A549 (cell line): Measurements from ENCODE around the gene SYT1. TPM values are rescaled to one million over a fixed set of nuclear protein-coding genes. Genes with fewer than 3 reads are reported as not detected.

Experiments
- ATAC-seq, 2 experiments: fragments of 200-7000 bp in 1 of 2; fragments of >200 bp in 1 of 2; cut with Nextera tagmentation in 1 of 2; cut with Tn5 transposase in 1 of 2; 3 replicates each; pipeline versions ENCODE4 v1.8.0 to v1.9.1; 2018 to 2020; ENCODE audit warnings: mild to moderate bottlenecking in 1 of 2, moderate library complexity in 1 of 2
- CTCF ChIA-PET: fragments of 300-600 bp; sonication (Branson Sonifier 250); formaldehyde crosslinking; extraction: SDS; loops from one replicate; lab custom pipeline; 2021; ENCODE audit warnings: antibody characterized with exemption, inconsistent platforms; lab: Yijun Ruan, JAX
- POLR2A ChIA-PET: fragments of 350-600 bp; formaldehyde crosslinking; extraction: SDS; loops from one replicate; lab custom pipeline; 2021; ENCODE audit warnings: antibody characterized with exemption, inconsistent platforms; lab: Yijun Ruan, JAX
- DNase-seq, 2 experiments: peaks; one replicate each; pipeline versions ENCODE4 v3.0.0 to v3.0.0-alpha.2; 2011 to 2016; ENCODE audit warnings: low read depth in 1 of 2, low spot score in 1 of 2
- FAIRE-seq: peaks from 2 replicates; lab custom pipeline; 2011; peaks lifted over from hg19 to GRCh38; lab: Jason Lieb, UNC
- H3K27ac ChIP-seq, 2 experiments: fragments of >200 bp; sonication (Bioruptor Twin); formaldehyde crosslinking; 3 replicates each; pipeline ENCODE4 v1.5.1; 2016 to 2017
- H3K4me1 ChIP-seq: fragments of >200 bp; sonication (Bioruptor Twin); formaldehyde crosslinking; 3 replicates; pipeline ENCODE4 v1.6.1; 2016
- H3K4me2 ChIP-seq: fragments of >200 bp; sonication (Bioruptor Twin); formaldehyde crosslinking; 3 replicates; pipeline ENCODE4 v1.6.1; 2016
- H3K4me3 ChIP-seq: fragments of >200 bp; sonication (Bioruptor Twin); formaldehyde crosslinking; 3 replicates; pipeline ENCODE4 v1.5.1; 2016
- H3K9me3 ChIP-seq: fragments of >200 bp; sonication (Bioruptor Twin); formaldehyde crosslinking; 3 replicates; pipeline ENCODE4 v1.6.1; 2016
- ATOH8 ChIP-seq: fragments of 250-450 bp; sonication (Bioruptor Pico); IDR thresholded peaks from 2 replicates; pipeline ENCODE4 v1.5.0; 2020; ENCODE audit warnings: low read depth, mild to moderate bottlenecking, moderate library complexity
- CEBPB ChIP-seq, 2 experiments: fragments of >200 bp in 1 of 2; sonication (Bioruptor Twin) in 1 of 2; formaldehyde crosslinking in 1 of 2; IDR thresholded peaks; 2 replicates each; pipeline ENCODE4 v1.6.1; 2012 to 2016
- CHD2 ChIP-seq: fragments of 150-350 bp; IDR thresholded peaks from 2 replicates; pipeline ENCODE4 v1.6.1; 2014; ENCODE audit warnings: low read length; ENCODE audit not compliant: partially characterized antibody
- CHD4 ChIP-seq: fragments of 200-600 bp; sonication (generic); IDR thresholded peaks from 2 replicates; pipeline ENCODE4 v1.6.1; 2016; ENCODE audit warnings: antibody characterized with exemption, mild to moderate bottlenecking, borderline replicate concordance
- EHF ChIP-seq: fragments of 250-450 bp; sonication (Bioruptor Pico); IDR thresholded peaks from 2 replicates; pipeline ENCODE4 v1.5.0; 2020; ENCODE audit warnings: mild to moderate bottlenecking
- EHMT2 ChIP-seq: fragments of 200-600 bp; sonication (generic); IDR thresholded peaks from 2 replicates; pipeline ENCODE4 v1.6.1; 2016; ENCODE audit warnings: antibody characterized with exemption, low read depth, mild to moderate bottlenecking, moderate library complexity
- EP300 ChIP-seq, 2 experiments: fragments of >200 bp; sonication (Bioruptor Twin); formaldehyde crosslinking; IDR thresholded peaks; 2 replicates in 1 of 2; 3 replicates in 1 of 2; pipeline ENCODE4 v1.6.1; 2016 to 2017
- ESRRA ChIP-seq: fragments of 150-350 bp; IDR thresholded peaks from 2 replicates; pipeline ENCODE4 v1.6.1; 2014; ENCODE audit warnings: mild to moderate bottlenecking, low read length, borderline replicate concordance
- HDAC2 ChIP-seq: fragments of 200-600 bp; sonication (generic); IDR thresholded peaks from 2 replicates; pipeline ENCODE4 v1.6.1; 2016
- HEYL ChIP-seq: fragments of 250-450 bp; sonication (Bioruptor Pico); IDR thresholded peaks from 2 replicates; pipeline ENCODE4 v1.8.0; 2021; ENCODE audit warnings: mild to moderate bottlenecking, moderate library complexity
- HOXB13 ChIP-seq: fragments of 250-450 bp; sonication (Bioruptor Pico); IDR thresholded peaks from 2 replicates; pipeline ENCODE4 v1.5.0; 2020; ENCODE audit warnings: low read depth, mild to moderate bottlenecking, moderate library complexity
- HOXB5 ChIP-seq: fragments of 250-450 bp; sonication (Bioruptor Pico); IDR thresholded peaks from 2 replicates; pipeline ENCODE4 v1.5.0; 2020; ENCODE audit warnings: mild to moderate bottlenecking, moderate library complexity
- JUN ChIP-seq, 2 experiments: fragments of >200 bp; sonication (Bioruptor Twin); formaldehyde crosslinking; IDR thresholded peaks; 2 replicates in 1 of 2; 3 replicates in 1 of 2; pipeline ENCODE4 v1.6.1; 2016 to 2017
- KDM5A ChIP-seq: fragments of 200-600 bp; sonication (generic); IDR thresholded peaks from 2 replicates; pipeline ENCODE4 v1.6.1; 2016; ENCODE audit warnings: antibody characterized with exemption, mild to moderate bottlenecking
- MAFK ChIP-seq: fragments of 450-650 bp; IDR thresholded peaks from 2 replicates; pipeline ENCODE4 v1.6.1; 2014; ENCODE audit not compliant: partially characterized antibody
- MAX ChIP-seq: IDR thresholded peaks from 2 replicates; pipeline ENCODE4 v1.6.1; 2012
- NFE2L2 ChIP-seq: fragments of 150-350 bp; conservative IDR thresholded peaks from 2 replicates; pipeline ENCODE4 v1.6.1; 2014; ENCODE audit warnings: low read length
- PBX3 ChIP-seq: IDR thresholded peaks from 2 replicates; pipeline ENCODE4 v1.6.1; 2012
- POLR2A ChIP-seq: IDR thresholded peaks from 2 replicates; pipeline ENCODE4 v1.6.1; 2012; ENCODE audit warnings: mild to moderate bottlenecking, low read length
- RCOR1 ChIP-seq: fragments of 150-350 bp; IDR thresholded peaks from 2 replicates; pipeline ENCODE4 v1.6.1; 2014; ENCODE audit warnings: antibody characterized with exemption, low read length, low read depth
- SMC3 ChIP-seq: fragments of >200 bp; sonication (Bioruptor Twin); formaldehyde crosslinking; IDR thresholded peaks from 3 replicates; pipeline ENCODE4 v1.6.1; 2018; ENCODE audit warnings: inconsistent platforms
- TFCP2L1 ChIP-seq: fragments of 250-450 bp; sonication (Bioruptor Pico); IDR thresholded peaks from 2 replicates; pipeline ENCODE4 v1.5.0; 2021; ENCODE audit warnings: mild to moderate bottlenecking
- USF2 ChIP-seq: fragments of 450-650 bp; IDR thresholded peaks from 2 replicates; pipeline ENCODE4 v1.6.1; 2014; ENCODE audit warnings: antibody characterized with exemption
- ZFP36 ChIP-seq: fragments of 450-650 bp; IDR thresholded peaks from 2 replicates; pipeline ENCODE4 v1.6.1; 2014; ENCODE audit warnings: borderline replicate concordance; ENCODE audit not compliant: partially characterized antibody
- WGBS: methylation state at CpG from one replicate; pipeline ENCODE4 v1.1.6; 2017; ENCODE audit errors: missing lambda C conversion rate; 5-methylcytosine and 5-hydroxymethylcytosine counted together
- polyA plus RNA-seq, 4 experiments: library from polyadenylated mRNA; depleted of rRNA in 3 of 4; stranded (reverse); fragments of >200 nt; fragmentation: RNase III in 1 of 4; extraction: RNeasy Plus Mini Kit Qiagen cat#74134 plus additional on column Dnase treatment in 1 of 4; gene quantifications; 2 replicates in 3 of 4; 3 replicates in 1 of 4; pipeline ENCODE4 v1.2.3, GENCODE V29; 2011 to 2017
- TF ChIP-seq, protein P1 (sequence below): fragments of 150-350 bp; IDR thresholded peaks from 2 replicates; pipeline ENCODE4 v1.6.1; 2014; ENCODE audit warnings: low read depth, mild to moderate bottlenecking, low read length
- TF ChIP-seq, protein P2 (sequence below): fragments of >200 bp; sonication (Bioruptor Twin); formaldehyde crosslinking; IDR thresholded peaks from 3 replicates; pipeline ENCODE4 v1.6.1; 2016

Gene SYT1
- polyA plus RNA-seq, 2 of the 4 experiments (the other 2 are of a cell fraction): 11.7 to 39.6 TPM

DNA sequence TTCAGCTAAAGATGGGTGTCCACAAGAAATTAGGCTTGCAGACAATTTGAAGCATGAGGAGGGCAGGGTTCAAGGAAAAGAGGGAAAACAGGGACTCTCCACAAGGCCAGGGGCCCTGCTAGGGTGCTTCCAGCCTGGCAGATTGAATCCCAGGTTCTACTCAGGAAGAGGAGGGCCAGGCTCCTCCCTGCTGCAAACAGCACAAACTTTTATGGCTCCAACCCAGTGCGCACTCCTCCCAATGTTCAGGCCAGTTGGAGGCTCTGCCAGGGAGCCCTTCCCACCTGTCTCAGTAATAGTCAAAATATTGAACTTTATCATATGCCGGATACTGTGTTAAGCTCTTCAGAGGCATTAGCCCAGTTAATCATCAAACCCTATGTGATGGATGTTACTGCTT is 244.4 kb downstream of the SYT1 start:
- ChIA-PET POLR2A (no interaction called here), CTCF (no interaction called here)
- no peak overlapping the region for H3K27ac ChIP-seq
- no peak for TF ChIP-seq CHD2
- TF ChIP-seq ZFP36: no peak
- no peak for TF ChIP-seq NFE2L2
- no peak for TF ChIP-seq CHD4
- no peak for TF ChIP-seq ESRRA
- TF ChIP-seq KDM5A: no peak
- no peak for TF ChIP-seq HOXB5 (CRISPR knock-in tag)
- H3K4me2 ChIP-seq: no peak overlapping the region
- no peak overlapping the region for H3K4me3 ChIP-seq
- no peaks in the 10 kb centered on the region for H3K4me1 ChIP-seq
- DNase-seq: no peak
- no peak for FAIRE-seq
- 100% methylated on average over 2 of the region's 2 CpGs for WGBS
- no peak for ATAC-seq
- H3K9me3 ChIP-seq: no peaks in the 10 kb centered on the region

DNA sequence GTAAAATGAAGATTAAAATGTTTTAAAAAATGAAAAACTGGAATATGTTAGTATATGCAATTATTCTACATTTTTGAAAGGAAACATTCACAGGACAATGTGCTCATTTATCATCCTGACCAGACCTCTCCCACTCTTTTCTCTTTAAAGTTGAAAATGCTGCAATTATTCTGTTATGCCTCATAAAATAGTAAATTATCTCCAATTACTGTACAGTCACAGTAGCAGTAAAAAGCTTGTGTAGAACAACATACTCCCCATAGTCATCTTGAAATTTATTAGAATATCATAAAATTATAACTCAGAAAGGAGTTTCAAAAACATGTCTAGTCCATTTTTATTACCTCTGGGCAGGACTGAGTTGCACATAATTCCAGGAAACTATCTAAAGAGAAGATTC is 250.3 kb downstream of the SYT1 start:
- Histone ChIP-seq H3K4me2 (no peak overlapping the region), H3K9me3 (no peaks in the 10 kb centered on the region), H3K4me1 (no peaks in the 10 kb centered on the region), H3K4me3 (no peak overlapping the region), H3K27ac (no peak overlapping the region)
- FAIRE-seq: no peak
- TF ChIP-seq MAX (no peak), EHF (CRISPR knock-in tag) (no peak), NFE2L2 (no peak)
- TF ChIP-seq, protein P1, sequence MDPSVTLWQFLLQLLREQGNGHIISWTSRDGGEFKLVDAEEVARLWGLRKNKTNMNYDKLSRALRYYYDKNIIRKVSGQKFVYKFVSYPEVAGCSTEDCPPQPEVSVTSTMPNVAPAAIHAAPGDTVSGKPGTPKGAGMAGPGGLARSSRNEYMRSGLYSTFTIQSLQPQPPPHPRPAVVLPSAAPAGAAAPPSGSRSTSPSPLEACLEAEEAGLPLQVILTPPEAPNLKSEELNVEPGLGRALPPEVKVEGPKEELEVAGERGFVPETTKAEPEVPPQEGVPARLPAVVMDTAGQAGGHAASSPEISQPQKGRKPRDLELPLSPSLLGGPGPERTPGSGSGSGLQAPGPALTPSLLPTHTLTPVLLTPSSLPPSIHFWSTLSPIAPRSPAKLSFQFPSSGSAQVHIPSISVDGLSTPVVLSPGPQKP: no peak
- CTCF ChIA-PET: no interaction called here
- no peak for DNase-seq
- ATAC-seq: no peak
- POLR2A ChIA-PET: no interaction called here

DNA sequence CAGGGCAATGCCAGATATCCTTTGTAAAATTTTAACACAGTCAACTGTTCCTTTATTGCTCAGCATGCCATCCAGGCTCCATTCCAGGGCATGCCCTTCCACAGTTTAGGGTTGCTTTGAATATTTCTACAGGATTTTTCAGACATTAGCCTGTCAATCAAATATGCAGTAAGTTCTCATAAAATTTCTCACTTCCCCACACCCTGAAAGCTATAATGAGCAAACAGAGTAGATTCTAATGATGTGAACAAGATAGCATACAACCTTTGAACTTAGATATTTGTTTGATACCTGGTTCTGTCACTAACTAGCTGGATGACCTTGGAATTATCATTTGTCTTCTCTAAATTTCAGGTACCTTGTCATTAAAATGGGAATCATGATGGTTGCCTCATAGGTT is 251.2 kb downstream of the SYT1 start:
- ChIA-PET CTCF (no interaction called here), POLR2A (no interaction called here)
- FAIRE-seq: no peak
- H3K4me1 ChIP-seq: no peaks in the 10 kb centered on the region
- TF ChIP-seq, protein P2, sequence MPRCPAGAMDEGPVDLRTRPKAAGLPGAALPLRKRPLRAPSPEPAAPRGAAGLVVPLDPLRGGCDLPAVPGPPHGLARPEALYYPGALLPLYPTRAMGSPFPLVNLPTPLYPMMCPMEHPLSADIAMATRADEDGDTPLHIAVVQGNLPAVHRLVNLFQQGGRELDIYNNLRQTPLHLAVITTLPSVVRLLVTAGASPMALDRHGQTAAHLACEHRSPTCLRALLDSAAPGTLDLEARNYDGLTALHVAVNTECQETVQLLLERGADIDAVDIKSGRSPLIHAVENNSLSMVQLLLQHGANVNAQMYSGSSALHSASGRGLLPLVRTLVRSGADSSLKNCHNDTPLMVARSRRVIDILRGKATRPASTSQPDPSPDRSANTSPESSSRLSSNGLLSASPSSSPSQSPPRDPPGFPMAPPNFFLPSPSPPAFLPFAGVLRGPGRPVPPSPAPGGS: no peak
- TF ChIP-seq RCOR1 (no peak), HDAC2 (no peak), CHD4 (no peak), USF2 (no peak), ESRRA (no peak), SMC3 (no peak), MAFK (no peak), HEYL (CRISPR knock-in tag) (no peak), HOXB13 (CRISPR knock-in tag) (no peak), JUN (IDR thresholded peaks at IDR 0.05) (no peak), POLR2A (no peak), CEBPB (IDR thresholded peaks at IDR 0.05) (no peak), ATOH8 (CRISPR knock-in tag) (no peak), EHMT2 (no peak), EP300 (IDR thresholded peaks at IDR 0.05) (no peak), KDM5A (no peak), TFCP2L1 (CRISPR knock-in tag) (no peak), PBX3 (no peak)
- TF ChIP-seq, all 56 proteins: peak for 0
- Histone ChIP-seq H3K9me3 (no peaks in the 10 kb centered on the region), H3K27ac (no peak overlapping the region), H3K4me2 (no peak overlapping the region), H3K4me3 (no peak overlapping the region)
- ATAC-seq (no peak), DNase-seq (no peak)
